CD14-positive monocyte (primary cell): ENCODE results near the gene ALG1. TPM values are rescaled to one million over a fixed set of nuclear protein-coding genes. Genes with fewer than 3 reads are reported as not detected.

Experiments used
- DNase-seq, 3 donors: peaks; one replicate each; pipeline ENCODE4 v3.0.0-alpha.2; 2011 to 2022
- H2AFZ ChIP-seq: 2 replicates; pipeline ENCODE4 v1.6.0; 2012; ENCODE audit warnings: mild to moderate bottlenecking, low read depth, low read length, inconsistent platforms; ENCODE audit not compliant: insufficient read depth, poor library complexity, severe bottlenecking
- H3K27ac ChIP-seq, 2 donors: 1 replicate in 1 of 2; 2 replicates in 1 of 2; pipeline ENCODE4 v1.5.1; 2012 to 2013; ENCODE audit warnings: low read length in 2 of 2, control low read depth in 1 of 2, inconsistent platforms in 1 of 2, low read depth in 1 of 2, mild to moderate bottlenecking in 1 of 2
- H3K27me3 ChIP-seq, 2 donors: one replicate each; pipeline versions ENCODE4 v1.6.0 to v1.6.1; 2011 to 2013; ENCODE audit warnings: low read length in 2 of 2; ENCODE audit not compliant: control insufficient read depth in 2 of 2, insufficient read depth in 2 of 2
- H3K36me3 ChIP-seq, 2 donors: replicated peaks in 1 of 2; 1 replicate in 1 of 2; 2 replicates in 1 of 2; pipeline versions ENCODE4 v1.5.1 to v1.6.1; 2012 to 2013; ENCODE audit warnings: low read length in 2 of 2, control low read depth in 1 of 2, inconsistent platforms in 1 of 2, mild to moderate bottlenecking in 1 of 2; ENCODE audit not compliant: insufficient read depth in 2 of 2, control insufficient read depth in 1 of 2
- H3K4me1 ChIP-seq, 2 donors: 1 replicate in 1 of 2; 2 replicates in 1 of 2; pipeline versions ENCODE4 v1.5.1 to v1.6.1; 2012 to 2013; ENCODE audit warnings: low read length in 2 of 2, control low read depth in 1 of 2, inconsistent platforms in 1 of 2, mild to moderate bottlenecking in 1 of 2, moderate library complexity in 1 of 2; ENCODE audit not compliant: insufficient read depth in 2 of 2, control insufficient read depth in 1 of 2
- H3K4me2 ChIP-seq: replicated peaks from 2 replicates; pipeline ENCODE3; 2012; ENCODE audit warnings: low read length, moderate library complexity, mild to moderate bottlenecking; ENCODE audit not compliant: poor library complexity, severe bottlenecking; ENCODE audit errors: extremely low read depth
- H3K4me3 ChIP-seq, 3 experiments: fragments of 200-600 bp in 1 of 3; sonication (generic) in 1 of 3; replicated peaks in 1 of 3; 1 replicate in 2 of 3; 2 replicates in 1 of 3; pipeline ENCODE4 v1.5.1; 2011 to 2013; ENCODE audit warnings: low read length in 3 of 3, mild to moderate bottlenecking in 3 of 3, control low read depth in 2 of 3, low read depth in 2 of 3, inconsistent platforms in 1 of 3, moderate library complexity in 1 of 3
- H3K79me2 ChIP-seq: 2 replicates; pipeline ENCODE4 v1.6.0; 2012; ENCODE audit warnings: mild to moderate bottlenecking, control low read depth, inconsistent platforms, low read length, moderate library complexity; ENCODE audit not compliant: insufficient read depth
- H3K9ac ChIP-seq: 2 replicates; pipeline ENCODE4 v1.6.0; 2017; ENCODE audit warnings: low read length, mild to moderate bottlenecking; ENCODE audit not compliant: insufficient read depth, poor library complexity, severe bottlenecking
- H3K9me3 ChIP-seq, 2 donors: replicated peaks in 1 of 2; 1 replicate in 1 of 2; 2 replicates in 1 of 2; pipeline versions ENCODE4 v1.5.1 to v1.6.1; 2012 to 2013; ENCODE audit warnings: low read length in 2 of 2, control low read depth in 1 of 2; ENCODE audit not compliant: control insufficient read depth in 1 of 2, insufficient read depth in 1 of 2
- H4K20me1 ChIP-seq: 2 replicates; pipeline ENCODE4 v1.6.0; 2012; ENCODE audit warnings: mild to moderate bottlenecking, low read length, control low read depth, moderate library complexity; ENCODE audit not compliant: insufficient read depth
- H3K27ac Mint-ChIP-seq, 7 donors: one replicate each; pipeline ENCODE4 v1.8.0; 2020; ENCODE audit warnings: mild to moderate bottlenecking in 7 of 7, mixed read lengths in 7 of 7, moderate library complexity in 6 of 7, inconsistent platforms in 2 of 7
- H3K27me3 Mint-ChIP-seq, 3 donors: one replicate each; pipeline ENCODE4 v1.8.0; 2021 to 2022; ENCODE audit warnings: low read depth in 3 of 3, mild to moderate bottlenecking in 3 of 3, mixed read lengths in 3 of 3, moderate library complexity in 3 of 3, inconsistent platforms in 1 of 3
- H3K36me3 Mint-ChIP-seq, 2 donors: one replicate each; pipeline ENCODE4 v1.8.0; 2020; ENCODE audit warnings: mixed read lengths in 2 of 2, inconsistent platforms in 1 of 2, mild to moderate bottlenecking in 1 of 2
- H3K4me1 Mint-ChIP-seq: one replicate; pipeline ENCODE4 v1.8.0; 2020; ENCODE audit warnings: mild to moderate bottlenecking, mixed read lengths
- H3K4me3 Mint-ChIP-seq, 2 donors: one replicate each; pipeline ENCODE4 v1.8.0; 2020; ENCODE audit warnings: mild to moderate bottlenecking in 2 of 2, mixed read lengths in 2 of 2, moderate library complexity in 1 of 2
- H3K9me3 Mint-ChIP-seq, 7 donors: one replicate each; pipeline ENCODE4 v1.8.0; 2020 to 2022; ENCODE audit warnings: mixed read lengths in 7 of 7, mild to moderate bottlenecking in 6 of 7, moderate library complexity in 6 of 7, inconsistent platforms in 2 of 7
- WGBS: methylation state at CpG from one replicate; pipeline ENCODE4 v1.1.5; 2013; ENCODE audit warnings: missing lambda C conversion rate; ENCODE audit not compliant: insufficient coverage; 5-methylcytosine and 5-hydroxymethylcytosine counted together
- intact Hi-C, 2 donors: fragments of 100-400 bp; cut with micrococcal nuclease; formaldehyde crosslinking; loops; one replicate each; pipeline versions ENCODE4 v1.15.0 to v1.15.1; 2023
- polyA plus RNA-seq, 3 donors: library from polyadenylated mRNA; depleted of rRNA in 1 of 3; unstranded in 2 of 3; stranded (reverse) in 1 of 3; fragments of 300-500 nt in 2 of 3; fragments of >200 nt in 1 of 3; fragmentation: Illumina TruSeq in 2 of 3; gene quantifications; 1 replicate in 2 of 3; 2 replicates in 1 of 3; pipeline ENCODE4 v1.2.3, GENCODE V29; 2012 to 2021
- TF ChIP-seq, protein P1 (sequence below): fragments of 200-600 bp; IDR thresholded peaks from one replicate; pipeline ENCODE4 v1.8.0; 2022; ENCODE audit warnings: antibody characterized with exemption, mild to moderate bottlenecking

Gene ALG1
- polyA plus RNA-seq, 3 donors, result 9.3 to 31.0 (median 25.2) TPM

DNA sequence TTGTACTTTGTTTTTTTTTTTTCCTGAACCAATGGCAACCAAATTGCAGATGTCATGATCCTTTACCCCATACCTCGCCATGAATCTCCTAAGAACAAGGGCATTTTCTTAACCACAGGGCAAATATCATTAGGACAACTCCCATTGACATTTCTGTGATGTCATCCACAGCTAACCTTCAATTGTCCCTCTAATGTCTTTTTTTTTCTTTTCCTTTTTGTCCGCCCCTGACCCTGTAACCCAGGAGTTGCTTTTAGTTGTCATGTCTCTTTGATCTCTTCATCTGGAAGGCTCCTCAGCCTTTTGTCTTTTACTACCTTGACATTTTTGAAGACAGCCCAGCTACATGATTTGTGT is 37.5 kb upstream of the ALG1 start:
- Histone ChIP-seq H3K79me2 (peaks cover 8% of the 10 kb centered on the region), H3K27ac (peak overlapping the region; percentile 79 to 88), H3K27me3 (no peaks in the 10 kb centered on the region), H4K20me1 (peaks cover 14% of the 10 kb centered on the region), H3K36me3 (peaks cover 8 to 25% of the 10 kb centered on the region in 2 donors), H2AFZ (peak overlapping the region; percentile 93), H3K4me3 (peak overlapping the region; percentile 66 to 93 (median 78)), H3K4me1 (peaks cover 18 to 21% of the 10 kb centered on the region in 2 donors), H3K9me3 (no peaks in the 10 kb centered on the region), H3K4me2 (peak overlapping the region; percentile 95), H3K9ac (peak overlapping the region; percentile 88)
- Mint-ChIP-seq H3K4me3 (peak overlapping the region; percentile 88 to 89), H3K9me3 (peaks cover 0 to 2% (median 0%) of the 10 kb centered on the region in 7 donors), H3K36me3 (peaks cover 21 to 24% of the 10 kb centered on the region in 2 donors), H3K27me3 (peaks cover 0 to 7% (median 0%) of the 10 kb centered on the region in 3 donors), H3K27ac (peak overlapping the region; percentile 78 to 91 (median 81)), H3K4me1 (peaks cover 30% of the 10 kb centered on the region)
- peak in 1 of 3 donors; percentile 15 for DNase-seq
- TF ChIP-seq, protein P1, sequence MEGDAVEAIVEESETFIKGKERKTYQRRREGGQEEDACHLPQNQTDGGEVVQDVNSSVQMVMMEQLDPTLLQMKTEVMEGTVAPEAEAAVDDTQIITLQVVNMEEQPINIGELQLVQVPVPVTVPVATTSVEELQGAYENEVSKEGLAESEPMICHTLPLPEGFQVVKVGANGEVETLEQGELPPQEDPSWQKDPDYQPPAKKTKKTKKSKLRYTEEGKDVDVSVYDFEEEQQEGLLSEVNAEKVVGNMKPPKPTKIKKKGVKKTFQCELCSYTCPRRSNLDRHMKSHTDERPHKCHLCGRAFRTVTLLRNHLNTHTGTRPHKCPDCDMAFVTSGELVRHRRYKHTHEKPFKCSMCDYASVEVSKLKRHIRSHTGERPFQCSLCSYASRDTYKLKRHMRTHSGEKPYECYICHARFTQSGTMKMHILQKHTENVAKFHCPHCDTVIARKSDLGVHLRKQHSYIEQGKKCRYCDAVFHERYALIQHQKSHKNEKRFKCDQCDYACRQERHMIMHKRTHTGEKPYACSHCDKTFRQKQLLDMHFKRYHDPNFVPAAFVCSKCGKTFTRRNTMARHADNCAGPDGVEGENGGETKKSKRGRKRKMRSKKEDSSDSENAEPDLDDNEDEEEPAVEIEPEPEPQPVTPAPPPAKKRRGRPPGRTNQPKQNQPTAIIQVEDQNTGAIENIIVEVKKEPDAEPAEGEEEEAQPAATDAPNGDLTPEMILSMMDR, result no peak
- intact Hi-C loops, result no loop called here
- 0% methylated on average over 1 of the region's 2 CpGs for WGBS

DNA sequence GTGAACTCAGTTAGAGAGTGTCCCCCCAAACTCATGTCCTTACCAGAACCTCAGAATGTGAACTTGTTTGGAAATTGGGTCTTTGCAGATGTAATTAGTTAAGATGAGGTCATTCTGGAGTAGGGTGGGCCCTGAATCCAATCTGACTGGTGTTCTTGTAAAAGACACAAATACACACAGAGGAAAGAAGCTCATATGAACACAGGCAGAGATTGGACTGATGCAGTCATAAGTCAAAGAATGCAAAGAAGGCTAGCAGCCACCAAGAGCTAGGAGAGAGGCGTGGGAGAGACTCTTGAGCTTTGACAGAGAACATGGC is 35.8 kb upstream of the ALG1 start:
- Histone ChIP-seq H3K27ac (no peak overlapping the region), H3K9ac (no peak overlapping the region), H3K4me1 (peaks cover 18 to 21% of the 10 kb centered on the region in 2 donors), H3K4me3 (no peak overlapping the region), H2AFZ (no peak overlapping the region), H4K20me1 (peaks cover 14% of the 10 kb centered on the region), H3K79me2 (peaks cover 8% of the 10 kb centered on the region), H3K36me3 (peaks cover 0 to 8% of the 10 kb centered on the region in 2 donors), H3K9me3 (no peaks in the 10 kb centered on the region), H3K27me3 (no peaks in the 10 kb centered on the region), H3K4me2 (no peak overlapping the region)
- 100% methylated on average over 1 of the region's 1 CpG for WGBS
- H3K4me1 Mint-ChIP-seq, result peaks cover 27% of the 10 kb centered on the region
- H3K27me3 Mint-ChIP-seq, result peaks cover 2 to 7% (median 4%) of the 10 kb centered on the region in 3 donors
- no peak for DNase-seq
- no peak overlapping the region for H3K4me3 Mint-ChIP-seq
- TF ChIP-seq, protein P1, result no peak
- peaks cover 0 to 2% (median 0%) of the 10 kb centered on the region in 7 donors for H3K9me3 Mint-ChIP-seq
- H3K36me3 Mint-ChIP-seq, result peaks cover 10% of the 10 kb centered on the region in 2 donors
- no peak overlapping the region for H3K27ac Mint-ChIP-seq
- intact Hi-C loops, result no loop called here
